Left lobe of liver (tissue), 2 donors: ENCODE measurements around the gene MFNG. TPM values are rescaled to one million over a fixed set of nuclear protein-coding genes. Genes with fewer than 3 reads are reported as not detected.

Experiments
- ATAC-seq: fragments of 200-7000 bp; cut with Tn5 transposase; one replicate; pipeline ENCODE4 v1.9.1; 2020; ENCODE audit warnings: mild to moderate bottlenecking, moderate library complexity
- DNase-seq: peaks from one replicate; pipeline ENCODE4 v3.0.0-alpha.2; 2020; ENCODE audit warnings: low spot score
- total RNA-seq: library from RNA; stranded (reverse); gene quantifications from one replicate; pipeline ENCODE4 v1.2.1, GENCODE V29; 2021
- donor health status: DM: no; HTN: no; CAD: no; lungs with moderate emphysema.
- donor health status: DM: no; HTN: yes; CAD: no.

The MFNG gene
- total RNA-seq, 1 donor from 2014 or later, result 8.0 TPM

GRCh38 chr22:37427711-37428635 lies 58.2 kb downstream of the MFNG start:
- no peak for DNase-seq
- no peak for ATAC-seq

GRCh38 chr22:37427135-37427710 lies 59.0 kb downstream of the MFNG start, which contains the start of gene ELFN2:
Gene ELFN2, minus strand, starts transcription at chr22:37427479. Its CDS starts 51,945 bp downstream, at chr22:37375534.
- ATAC-seq (peak; percentile 64), DNase-seq (no peak)

- ATAC-seq (peak; percentile 7), DNase-seq (no peak)
Measured at GRCh38 chr22:37426706-37427134, 59.5 kb downstream of the MFNG start.

- no peak for DNase-seq
- ATAC-seq, result no peak
Measured at GRCh38 chr22:37425800-37426705, 60.1 kb downstream of the MFNG start.

- DNase-seq, result no peak
- no peak for ATAC-seq
Measured at GRCh38 chr22:37425369-37425768, 60.8 kb downstream of the MFNG start.

GRCh38 chr22:37423283-37423682 lies 62.9 kb downstream of the MFNG start:
- no peak for ATAC-seq
- no peak for DNase-seq

GRCh38 chr22:37421468-37421877 lies 64.7 kb downstream of the MFNG start:
- no peak for DNase-seq
- no peak for ATAC-seq

GRCh38 chr22:37420686-37421467 lies 65.3 kb downstream of the MFNG start:
- DNase-seq, result no peak

GRCh38 chr22:37419969-37420685 lies 66.1 kb downstream of the MFNG start:
- ATAC-seq, result peak; percentile 62
- no peak for DNase-seq

More at GRCh38 chr22:37420686-37421467, 65.3 kb downstream of the MFNG start:
- peak; percentile 26 for ATAC-seq

GRCh38 chr22:37419370-37419968 lies 66.7 kb downstream of the MFNG start:
- no peak for DNase-seq
- no peak for ATAC-seq

Other genes with a start within 250 kb of the MFNG start
- 4.5 TPM for gene RAC2, start 242.1 kb downstream of the MFNG start, total RNA-seq
- 5.2 TPM for gene CYTH4, start 203.9 kb downstream of the MFNG start, total RNA-seq
- gene ELFN2, start 58.9 kb downstream of the MFNG start, total RNA-seq, result 0.23 TPM
- gene CARD10, start 33.0 kb upstream of the MFNG start, total RNA-seq, result 22.4 TPM
- 38.9 TPM for gene CDC42EP1, start 74.1 kb upstream of the MFNG start, total RNA-seq
- gene LGALS2, start 93.7 kb upstream of the MFNG start, total RNA-seq, result 0.65 TPM
- gene GGA1, start 122.5 kb upstream of the MFNG start, total RNA-seq, result 27.3 TPM
- 3.0 TPM for gene SH3BP1, start 153.3 kb upstream of the MFNG start, total RNA-seq
- 40.9 TPM for gene PDXP, start 172.3 kb upstream of the MFNG start, total RNA-seq
- gene LGALS1, start 189.3 kb upstream of the MFNG start, total RNA-seq, result 115 TPM
- gene NOL12, start 200.0 kb upstream of the MFNG start, total RNA-seq, result 9.9 TPM
- gene TRIOBP, start 210.7 kb upstream of the MFNG start, total RNA-seq, result 15.7 TPM